Thyroid gland (tissue), 4 donors: Measurements from ENCODE around the gene OR10C1. TPM values are rescaled to one million over a fixed set of nuclear protein-coding genes. Genes with fewer than 3 reads are reported as not detected.

ENCODE experiments used
- DNase-seq, 2 donors: peaks; one replicate each; pipeline ENCODE4 v3.0.0-alpha.2; 2019
- H3K27ac ChIP-seq, 3 donors: fragments of 200-600 bp; sonication (generic); 1 replicate in 2 of 3; 2 replicates in 1 of 3; pipeline ENCODE4 v1.5.1; 2016 to 2019; ENCODE audit warnings: mild to moderate bottlenecking in 1 of 3, moderate library complexity in 1 of 3
- H3K27me3 ChIP-seq: fragments of 200-600 bp; sonication (generic); one replicate; pipeline ENCODE4 v1.5.1; 2019
- H3K36me3 ChIP-seq, 2 donors: fragments of 200-600 bp; sonication (generic); one replicate each; pipeline ENCODE4 v1.5.1; 2016 to 2019
- H3K4me1 ChIP-seq, 2 donors: fragments of 200-600 bp; sonication (generic); one replicate each; pipeline ENCODE4 v1.5.1; 2017 to 2019
- H3K4me3 ChIP-seq, 3 donors: fragments of 200-600 bp; sonication (generic); replicated peaks in 1 of 3; 1 replicate in 2 of 3; 2 replicates in 1 of 3; pipeline ENCODE4 v1.5.1; 2016; ENCODE audit warnings: mild to moderate bottlenecking in 1 of 3
- H3K9me3 ChIP-seq: fragments of 200-600 bp; sonication (generic); one replicate; pipeline ENCODE4 v1.5.1; 2017
- POLR2A ChIP-seq, 2 donors: fragments of 450-650 bp; IDR thresholded peaks; one replicate each; pipeline ENCODE4 v1.6.1; 2017; ENCODE audit warnings: antibody characterized with exemption in 2 of 2, mild to moderate bottlenecking in 2 of 2, moderate library complexity in 1 of 2
- WGBS, 2 donors: methylation state at CpG; one replicate each; pipeline ENCODE4 v1.1.5; 2017; 5-methylcytosine and 5-hydroxymethylcytosine counted together
- intact Hi-C: fragments of 100-400 bp; cut with DNase I; formaldehyde crosslinking; loops from one replicate; pipeline ENCODE4 v1.15.1; 2023
- total RNA-seq, 4 donors: library from RNA; depleted of rRNA; stranded (reverse); fragments of >200 nt; gene quantifications; one replicate each; pipeline ENCODE4 v1.2.3, GENCODE V29; 2016
- TF ChIP-seq, protein P1 (sequence below), 6 experiments: fragments of 200-600 bp in 3 of 6; fragments of 450-650 bp in 3 of 6; sonication (generic) in 3 of 6; IDR thresholded peaks; one replicate each; pipeline ENCODE4 v1.5.1; 2016 to 2019; ENCODE audit warnings: antibody characterized with exemption in 6 of 6, mild to moderate bottlenecking in 2 of 6, inconsistent platforms in 1 of 6, moderate library complexity in 1 of 6

Gene OR10C1
- total RNA-seq, 4 donors from 2014 or later: not detected

DNA sequence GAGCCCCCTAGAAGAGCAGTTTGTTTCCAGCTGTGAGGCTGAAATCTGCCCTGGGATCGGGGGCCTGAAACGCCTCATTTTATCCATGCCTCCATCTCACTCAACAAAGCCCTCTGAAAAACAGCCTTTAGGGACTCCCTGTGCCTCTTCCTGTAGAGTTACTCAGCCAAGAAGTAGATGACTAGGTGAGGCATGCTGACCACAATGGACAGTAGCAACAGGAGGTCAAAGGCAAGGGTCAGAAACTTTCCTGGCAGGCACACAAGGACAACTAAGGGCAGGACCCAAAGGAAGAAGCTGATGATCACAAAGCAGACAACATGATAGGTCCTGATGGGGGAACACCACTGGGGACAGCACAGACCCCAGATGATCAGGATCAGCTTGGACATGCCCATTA lies 35.9 kb downstream of the OR10C1 start:
- intact Hi-C loops: no loop called here
- Histone ChIP-seq H3K27me3 (no peaks in the 10 kb centered on the region), H3K27ac (no peak overlapping the region), H3K4me1 (no peaks in the 10 kb centered on the region), H3K36me3 (no peaks in the 10 kb centered on the region), H3K9me3 (no peaks in the 10 kb centered on the region), H3K4me3 (no peak overlapping the region)
- TF ChIP-seq, protein P1, sequence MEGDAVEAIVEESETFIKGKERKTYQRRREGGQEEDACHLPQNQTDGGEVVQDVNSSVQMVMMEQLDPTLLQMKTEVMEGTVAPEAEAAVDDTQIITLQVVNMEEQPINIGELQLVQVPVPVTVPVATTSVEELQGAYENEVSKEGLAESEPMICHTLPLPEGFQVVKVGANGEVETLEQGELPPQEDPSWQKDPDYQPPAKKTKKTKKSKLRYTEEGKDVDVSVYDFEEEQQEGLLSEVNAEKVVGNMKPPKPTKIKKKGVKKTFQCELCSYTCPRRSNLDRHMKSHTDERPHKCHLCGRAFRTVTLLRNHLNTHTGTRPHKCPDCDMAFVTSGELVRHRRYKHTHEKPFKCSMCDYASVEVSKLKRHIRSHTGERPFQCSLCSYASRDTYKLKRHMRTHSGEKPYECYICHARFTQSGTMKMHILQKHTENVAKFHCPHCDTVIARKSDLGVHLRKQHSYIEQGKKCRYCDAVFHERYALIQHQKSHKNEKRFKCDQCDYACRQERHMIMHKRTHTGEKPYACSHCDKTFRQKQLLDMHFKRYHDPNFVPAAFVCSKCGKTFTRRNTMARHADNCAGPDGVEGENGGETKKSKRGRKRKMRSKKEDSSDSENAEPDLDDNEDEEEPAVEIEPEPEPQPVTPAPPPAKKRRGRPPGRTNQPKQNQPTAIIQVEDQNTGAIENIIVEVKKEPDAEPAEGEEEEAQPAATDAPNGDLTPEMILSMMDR (IDR thresholded peaks at IDR 0.05): no peak
- TF ChIP-seq POLR2A (IDR thresholded peaks at IDR 0.05): no peak
- no peak for DNase-seq
- WGBS, 2 donors: 57 to 75% methylated on average over 2 of the region's 2 CpGs

DNA sequence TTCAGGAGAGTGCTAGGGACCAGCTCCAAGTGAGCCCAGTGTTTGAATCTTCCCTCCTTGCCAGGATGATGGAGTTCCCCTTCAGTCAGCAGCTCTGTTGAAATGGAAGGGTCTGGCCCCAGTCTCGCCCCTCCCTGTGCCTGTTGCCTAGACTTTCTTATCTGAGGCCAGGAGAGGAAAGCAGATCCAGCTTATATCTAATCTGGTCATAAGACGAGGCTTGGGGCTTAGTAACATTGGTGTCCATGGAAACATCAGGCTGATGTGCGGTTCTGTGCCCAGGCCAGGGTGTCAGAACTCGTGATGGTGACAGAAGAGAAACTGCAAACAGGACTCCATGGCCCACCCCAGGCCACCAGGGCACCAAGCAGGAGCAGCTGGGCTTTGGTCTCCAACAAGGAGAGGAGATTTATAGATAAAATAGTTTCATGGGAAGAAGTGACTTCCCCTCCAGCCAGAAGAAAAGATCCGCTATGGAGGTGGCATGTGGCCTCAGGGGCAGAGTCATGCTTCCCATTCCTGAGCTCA lies 38.9 kb downstream of the OR10C1 start:
- intact Hi-C loops: no loop called here
- DNase-seq: no peak
- H3K27me3 ChIP-seq: no peaks in the 10 kb centered on the region
- H3K4me1 ChIP-seq: no peaks in the 10 kb centered on the region
- H3K27ac ChIP-seq: no peak overlapping the region
- TF ChIP-seq POLR2A (IDR thresholded peaks at IDR 0.05): no peak
- TF ChIP-seq, protein P1 (IDR thresholded peaks at IDR 0.05): no peak
- no peaks in the 10 kb centered on the region for H3K9me3 ChIP-seq
- H3K4me3 ChIP-seq: no peak overlapping the region
- WGBS, 2 donors: 65 to 69% methylated on average over 5 of the region's 5 CpGs
- H3K36me3 ChIP-seq: no peaks in the 10 kb centered on the region

DNA sequence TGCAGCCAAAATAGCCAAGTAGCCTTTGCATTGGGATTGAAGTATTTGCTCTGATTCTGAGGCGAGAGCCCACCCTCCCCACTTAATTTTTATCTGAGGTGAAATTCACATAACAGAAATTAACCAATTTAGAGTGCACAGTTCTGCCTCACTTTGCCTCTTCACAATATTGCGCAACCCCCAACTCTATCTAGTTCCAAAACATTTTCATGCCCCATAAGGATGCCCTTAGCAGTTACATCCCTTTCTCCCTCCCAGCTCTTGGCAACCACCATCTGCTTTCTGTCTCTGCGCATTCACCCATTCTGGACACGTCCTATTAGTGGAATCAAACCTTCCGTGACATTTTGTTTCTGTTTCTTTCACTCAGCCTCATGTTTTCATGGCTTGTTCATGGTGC lies 39.6 kb downstream of the OR10C1 start:
- Histone ChIP-seq H3K4me1 (no peaks in the 10 kb centered on the region), H3K4me3 (no peak overlapping the region), H3K27ac (no peak overlapping the region), H3K36me3 (no peaks in the 10 kb centered on the region), H3K9me3 (no peaks in the 10 kb centered on the region), H3K27me3 (no peaks in the 10 kb centered on the region)
- intact Hi-C loops: no loop called here
- no peak for DNase-seq
- TF ChIP-seq POLR2A (IDR thresholded peaks at IDR 0.05): no peak
- TF ChIP-seq, protein P1 (IDR thresholded peaks at IDR 0.05): no peak
- 87% methylated on average over 5 of the region's 5 CpGs for WGBS, 2 donors

DNA sequence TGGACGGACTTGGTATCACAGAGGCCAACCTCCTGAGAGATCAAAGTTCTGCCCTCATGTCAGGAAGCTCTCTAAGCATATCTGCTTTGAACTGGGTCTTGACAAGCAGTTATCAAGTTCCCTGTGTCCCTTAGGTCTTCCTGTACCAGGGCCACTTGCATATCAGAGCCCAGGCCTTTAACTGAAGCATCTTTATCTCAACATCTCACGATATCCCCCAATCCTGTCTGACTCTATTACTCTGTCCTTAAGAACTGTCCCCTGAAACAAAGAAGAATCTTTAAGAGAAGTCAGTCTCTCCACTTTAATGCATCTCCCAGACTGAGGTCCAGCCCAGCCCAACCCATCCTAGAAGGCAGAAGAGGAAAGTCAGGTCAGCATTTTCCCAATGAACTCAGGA lies 40.5 kb downstream of the OR10C1 start:
- H3K36me3 ChIP-seq: no peaks in the 10 kb centered on the region
- intact Hi-C loops: no loop called here
- 80 to 86% methylated on average over 2 of the region's 2 CpGs for WGBS, 2 donors
- no peak overlapping the region for H3K4me3 ChIP-seq
- no peak for TF ChIP-seq POLR2A (IDR thresholded peaks at IDR 0.05)
- TF ChIP-seq, protein P1 (IDR thresholded peaks at IDR 0.05): no peak
- H3K27me3 ChIP-seq: no peaks in the 10 kb centered on the region
- no peaks in the 10 kb centered on the region for H3K4me1 ChIP-seq
- no peak for DNase-seq
- H3K27ac ChIP-seq: no peak overlapping the region
- no peaks in the 10 kb centered on the region for H3K9me3 ChIP-seq

DNA sequence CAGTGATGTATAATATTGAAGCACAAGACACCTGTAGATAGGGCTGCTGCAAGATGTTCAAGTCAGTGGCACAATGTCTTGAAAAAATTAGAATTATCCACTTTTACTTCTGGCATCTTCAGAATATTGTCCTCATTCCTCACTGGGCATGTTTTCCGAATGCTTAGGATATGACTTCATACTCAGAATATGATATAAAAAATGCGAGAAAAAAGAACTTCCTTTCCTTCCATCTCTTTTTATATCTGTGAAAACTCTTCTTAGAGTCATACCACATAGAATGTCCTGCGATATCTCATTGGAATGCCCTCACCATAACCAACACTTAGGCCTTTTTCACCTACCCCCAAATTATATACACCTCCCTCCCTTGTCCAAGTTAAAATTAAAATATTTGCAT lies 44.1 kb downstream of the OR10C1 start:
- Histone ChIP-seq H3K9me3 (no peaks in the 10 kb centered on the region), H3K36me3 (no peaks in the 10 kb centered on the region), H3K4me3 (no peak overlapping the region), H3K4me1 (no peaks in the 10 kb centered on the region), H3K27me3 (no peaks in the 10 kb centered on the region), H3K27ac (no peak overlapping the region)
- no peak for DNase-seq
- TF ChIP-seq POLR2A (IDR thresholded peaks at IDR 0.05): no peak
- TF ChIP-seq, protein P1 (IDR thresholded peaks at IDR 0.05): no peak
- intact Hi-C loops: no loop called here
- 71 to 74% methylated on average over 3 of the region's 3 CpGs for WGBS, 2 donors
